GM23338 (cell line): ENCODE measurements around the gene SNX5.

Source experiments
- CREB1 ChIP-seq: fragments of 250-450 bp; sonication (Bioruptor Pico); IDR thresholded peaks from 2 replicates; pipeline ENCODE4 v1.5.0; 2020; ENCODE audit warnings: low read depth, mild to moderate bottlenecking, moderate library complexity
- EZH2phosphoT487 ChIP-seq: fragments of 200-600 bp; sonication (generic); IDR thresholded peaks from one replicate; pipeline ENCODE4 v1.8.1; 2018; ENCODE audit warnings: antibody characterized with exemption; ENCODE audit not compliant: unreplicated experiment
- JUNB ChIP-seq: IDR thresholded peaks from one replicate; pipeline ENCODE4 v1.6.1; 2016; ENCODE audit warnings: antibody characterized with exemption; ENCODE audit not compliant: unreplicated experiment
- POLR2AphosphoS5 ChIP-seq: IDR thresholded peaks from 2 replicates; pipeline ENCODE4 v1.6.1; 2016; ENCODE audit warnings: antibody characterized with exemption, low read depth
- ZNF114 ChIP-seq: fragments of 250-450 bp; sonication (Bioruptor Pico); IDR thresholded peaks from 2 replicates; pipeline ENCODE4 v1.5.0; 2020; ENCODE audit warnings: mild to moderate bottlenecking, moderate library complexity
- TF ChIP-seq, protein P1 (sequence below), 2 experiments: fragments of 200-600 bp in 1 of 2; sonication (generic) in 1 of 2; conservative IDR thresholded peaks; 2 replicates each; pipeline versions ENCODE4 v1.5.1 to v1.6.1; 2016 to 2017; ENCODE audit warnings: antibody characterized with exemption in 2 of 2, low read depth in 2 of 2, mild to moderate bottlenecking in 2 of 2, moderate library complexity in 1 of 2
- TF ChIP-seq, protein P2 (sequence below): IDR thresholded peaks from one replicate; pipeline ENCODE4 v1.6.1; 2018; ENCODE audit warnings: antibody characterized with exemption; ENCODE audit not compliant: unreplicated experiment
- TF ChIP-seq, protein P3 (sequence below): IDR thresholded peaks from 2 replicates; pipeline ENCODE4 v1.6.1; 2016; ENCODE audit warnings: antibody characterized with exemption

DNA sequence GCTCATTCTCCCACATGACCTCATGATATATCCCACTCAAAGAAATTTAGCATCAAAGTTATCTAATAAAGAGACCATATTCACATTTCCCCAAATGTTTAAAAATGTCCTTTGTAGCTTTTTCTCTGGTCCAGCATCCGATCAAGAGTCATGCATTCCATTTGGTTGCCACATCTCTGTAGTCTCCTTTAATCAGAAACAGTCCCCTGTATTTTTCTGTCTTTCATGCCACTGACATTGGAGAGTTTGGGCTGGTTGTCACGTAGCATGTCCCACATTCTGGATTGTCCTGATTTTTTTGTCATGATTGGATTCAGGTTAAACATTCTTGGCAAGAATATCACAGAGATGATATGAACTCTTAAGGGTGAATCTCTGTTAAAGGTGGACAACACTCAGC, 55.7 kb downstream of the SNX5 start:
- TF ChIP-seq, protein P1, sequence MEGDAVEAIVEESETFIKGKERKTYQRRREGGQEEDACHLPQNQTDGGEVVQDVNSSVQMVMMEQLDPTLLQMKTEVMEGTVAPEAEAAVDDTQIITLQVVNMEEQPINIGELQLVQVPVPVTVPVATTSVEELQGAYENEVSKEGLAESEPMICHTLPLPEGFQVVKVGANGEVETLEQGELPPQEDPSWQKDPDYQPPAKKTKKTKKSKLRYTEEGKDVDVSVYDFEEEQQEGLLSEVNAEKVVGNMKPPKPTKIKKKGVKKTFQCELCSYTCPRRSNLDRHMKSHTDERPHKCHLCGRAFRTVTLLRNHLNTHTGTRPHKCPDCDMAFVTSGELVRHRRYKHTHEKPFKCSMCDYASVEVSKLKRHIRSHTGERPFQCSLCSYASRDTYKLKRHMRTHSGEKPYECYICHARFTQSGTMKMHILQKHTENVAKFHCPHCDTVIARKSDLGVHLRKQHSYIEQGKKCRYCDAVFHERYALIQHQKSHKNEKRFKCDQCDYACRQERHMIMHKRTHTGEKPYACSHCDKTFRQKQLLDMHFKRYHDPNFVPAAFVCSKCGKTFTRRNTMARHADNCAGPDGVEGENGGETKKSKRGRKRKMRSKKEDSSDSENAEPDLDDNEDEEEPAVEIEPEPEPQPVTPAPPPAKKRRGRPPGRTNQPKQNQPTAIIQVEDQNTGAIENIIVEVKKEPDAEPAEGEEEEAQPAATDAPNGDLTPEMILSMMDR (conservative IDR thresholded peaks at IDR 0.05; ENCODE audit: low read depth in 2 of 2): no peak
- no peak for TF ChIP-seq POLR2AphosphoS5
- no peak for TF ChIP-seq CREB1 (CRISPR knock-in tag)
- TF ChIP-seq ZNF114: no peak
- TF ChIP-seq JUNB: no peak
- TF ChIP-seq, protein P2, sequence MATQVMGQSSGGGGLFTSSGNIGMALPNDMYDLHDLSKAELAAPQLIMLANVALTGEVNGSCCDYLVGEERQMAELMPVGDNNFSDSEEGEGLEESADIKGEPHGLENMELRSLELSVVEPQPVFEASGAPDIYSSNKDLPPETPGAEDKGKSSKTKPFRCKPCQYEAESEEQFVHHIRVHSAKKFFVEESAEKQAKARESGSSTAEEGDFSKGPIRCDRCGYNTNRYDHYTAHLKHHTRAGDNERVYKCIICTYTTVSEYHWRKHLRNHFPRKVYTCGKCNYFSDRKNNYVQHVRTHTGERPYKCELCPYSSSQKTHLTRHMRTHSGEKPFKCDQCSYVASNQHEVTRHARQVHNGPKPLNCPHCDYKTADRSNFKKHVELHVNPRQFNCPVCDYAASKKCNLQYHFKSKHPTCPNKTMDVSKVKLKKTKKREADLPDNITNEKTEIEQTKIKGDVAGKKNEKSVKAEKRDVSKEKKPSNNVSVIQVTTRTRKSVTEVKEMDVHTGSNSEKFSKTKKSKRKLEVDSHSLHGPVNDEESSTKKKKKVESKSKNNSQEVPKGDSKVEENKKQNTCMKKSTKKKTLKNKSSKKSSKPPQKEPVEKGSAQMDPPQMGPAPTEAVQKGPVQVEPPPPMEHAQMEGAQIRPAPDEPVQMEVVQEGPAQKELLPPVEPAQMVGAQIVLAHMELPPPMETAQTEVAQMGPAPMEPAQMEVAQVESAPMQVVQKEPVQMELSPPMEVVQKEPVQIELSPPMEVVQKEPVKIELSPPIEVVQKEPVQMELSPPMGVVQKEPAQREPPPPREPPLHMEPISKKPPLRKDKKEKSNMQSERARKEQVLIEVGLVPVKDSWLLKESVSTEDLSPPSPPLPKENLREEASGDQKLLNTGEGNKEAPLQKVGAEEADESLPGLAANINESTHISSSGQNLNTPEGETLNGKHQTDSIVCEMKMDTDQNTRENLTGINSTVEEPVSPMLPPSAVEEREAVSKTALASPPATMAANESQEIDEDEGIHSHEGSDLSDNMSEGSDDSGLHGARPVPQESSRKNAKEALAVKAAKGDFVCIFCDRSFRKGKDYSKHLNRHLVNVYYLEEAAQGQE: no peak
- TF ChIP-seq, protein P3, sequence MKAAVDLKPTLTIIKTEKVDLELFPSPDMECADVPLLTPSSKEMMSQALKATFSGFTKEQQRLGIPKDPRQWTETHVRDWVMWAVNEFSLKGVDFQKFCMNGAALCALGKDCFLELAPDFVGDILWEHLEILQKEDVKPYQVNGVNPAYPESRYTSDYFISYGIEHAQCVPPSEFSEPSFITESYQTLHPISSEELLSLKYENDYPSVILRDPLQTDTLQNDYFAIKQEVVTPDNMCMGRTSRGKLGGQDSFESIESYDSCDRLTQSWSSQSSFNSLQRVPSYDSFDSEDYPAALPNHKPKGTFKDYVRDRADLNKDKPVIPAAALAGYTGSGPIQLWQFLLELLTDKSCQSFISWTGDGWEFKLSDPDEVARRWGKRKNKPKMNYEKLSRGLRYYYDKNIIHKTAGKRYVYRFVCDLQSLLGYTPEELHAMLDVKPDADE: no peak
- TF ChIP-seq EZH2phosphoT487: no peak
